ENCODE measurements around the gene CHAT.
A peak's percentile ranks its signal among the peaks of the same experiment; 100 is the strongest.

Gene CHAT

DNA sequence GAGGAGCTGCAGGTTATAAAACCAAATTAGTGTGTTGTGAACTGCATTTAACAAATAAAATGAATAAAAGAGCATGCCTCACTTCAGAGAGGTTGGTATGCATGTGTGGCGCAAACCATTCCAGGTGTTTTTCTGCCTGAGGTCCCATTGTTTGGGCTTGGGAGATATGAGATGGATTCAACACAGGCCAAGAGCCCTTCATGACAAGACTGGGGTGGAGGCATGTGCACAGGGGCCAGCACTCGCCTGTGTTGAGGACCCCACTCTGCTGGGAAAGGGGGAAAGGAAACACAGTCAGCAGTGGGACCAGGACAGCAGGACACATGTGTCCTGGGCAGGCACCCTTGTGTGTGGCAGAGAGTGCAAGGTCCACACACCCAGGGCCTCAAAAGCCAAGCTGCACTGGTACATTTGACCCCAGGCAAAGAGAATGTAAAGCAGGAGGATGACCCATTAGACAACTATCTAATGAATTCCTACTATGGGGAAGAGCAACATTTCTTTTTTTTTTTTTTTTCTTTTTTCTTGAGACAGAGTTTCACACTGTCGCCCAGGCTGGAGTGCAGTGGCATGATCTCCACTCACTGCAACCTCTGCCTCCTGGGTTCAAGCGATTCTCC, 12.9 kb upstream of the CHAT start:
- H4K20me1 ChIP-seq = peaks cover 0 to 17% (median 0%) of the 10 kb centered on the region in 11 experiments; a peak in 3 of 22 replicates
- H3K36me3 ChIP-seq = no peaks in the 10 kb centered on the region
- peaks cover 0 to 24% (median 15%) of the 10 kb centered on the region in 10 experiments; a peak in 15 of 20 replicates for H3K4me1 ChIP-seq
- H3K27ac ChIP-seq = no peak overlapping the region
- H3K9me3 ChIP-seq (replicated peaks in 1 of 11) = no peaks in the 10 kb centered on the region
- no peak for TF ChIP-seq Cebpa-rat (IDR thresholded peaks at IDR 0.05)
- no peak overlapping the region for H3K9ac ChIP-seq
- H3K4me3 ChIP-seq = no peak overlapping the region
- H3K4me2 ChIP-seq = no peak overlapping the region
- H3K27me3 ChIP-seq = no peaks in the 10 kb centered on the region

DNA sequence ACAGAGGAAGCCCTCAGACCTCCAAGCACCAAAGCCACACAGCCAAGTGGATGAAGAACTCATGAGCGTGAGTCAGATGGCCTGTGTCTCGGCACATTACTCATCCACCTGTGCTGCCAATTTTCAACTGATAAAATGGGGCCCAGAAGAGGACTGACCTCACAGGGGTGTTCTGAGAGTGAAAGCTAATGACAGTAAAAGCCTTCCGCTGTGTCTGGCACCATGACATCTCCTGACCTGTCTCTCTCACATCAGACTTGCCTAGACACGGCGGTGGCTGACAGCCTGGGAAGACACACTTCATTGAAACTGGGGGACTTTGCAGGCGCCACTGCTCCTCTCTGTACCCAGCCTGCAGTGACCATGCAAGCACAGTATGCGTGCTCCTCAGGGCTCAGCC, 12.0 kb upstream of the CHAT start:
- H3K4me1 ChIP-seq = peaks cover 6 to 24% (median 14%) of the 10 kb centered on the region in 10 experiments; a peak in 19 of 20 replicates
- no peak overlapping the region for H3K4me3 ChIP-seq
- H3K27ac ChIP-seq = no peak overlapping the region
- H4K20me1 ChIP-seq = peaks cover 0 to 15% (median 0%) of the 10 kb centered on the region in 11 experiments; a peak in 2 of 22 replicates
- no peak overlapping the region for H3K9ac ChIP-seq
- no peak for TF ChIP-seq Cebpa-rat (IDR thresholded peaks at IDR 0.05)
- no peaks in the 10 kb centered on the region for H3K9me3 ChIP-seq (replicated peaks in 1 of 11)
- H3K36me3 ChIP-seq = no peaks in the 10 kb centered on the region
- H3K27me3 ChIP-seq = no peaks in the 10 kb centered on the region
- no peak overlapping the region for H3K4me2 ChIP-seq

DNA sequence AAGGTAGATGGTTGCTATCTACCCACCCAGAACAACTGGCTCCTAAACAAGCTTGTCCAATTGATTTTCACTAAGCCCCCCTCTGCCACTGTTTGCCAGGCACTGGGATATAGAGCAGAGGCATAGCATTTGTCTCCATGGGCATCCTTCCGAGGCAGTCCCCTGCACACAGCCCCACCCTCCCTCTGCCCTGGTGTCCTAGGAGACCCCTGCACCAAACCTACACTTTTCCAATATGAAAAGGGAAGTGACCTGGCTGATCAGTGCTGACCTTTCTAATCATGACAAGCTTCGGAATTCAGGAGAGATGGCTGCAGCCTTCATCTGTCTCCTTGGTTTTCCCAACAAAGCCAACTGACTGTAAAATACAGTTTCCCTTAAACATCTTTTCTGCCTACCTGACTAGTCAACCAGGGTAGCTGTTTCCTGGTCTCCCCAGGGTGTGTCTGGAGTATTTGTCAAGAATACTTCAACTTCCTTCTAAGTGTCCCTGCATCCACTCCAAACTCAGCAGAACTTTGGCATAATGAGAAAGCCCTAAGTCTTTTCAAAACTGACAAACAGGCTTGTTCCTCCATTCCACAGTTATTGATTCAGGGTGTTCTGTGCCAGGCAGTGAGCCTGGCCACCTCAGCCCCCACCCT, 11.3 kb upstream of the CHAT start:
- Histone ChIP-seq H3K36me3 (no peaks in the 10 kb centered on the region), H3K4me2 (no peak overlapping the region), H3K27me3 (no peaks in the 10 kb centered on the region), H3K4me3 (no peak overlapping the region), H3K4me1 (peaks cover 11 to 23% (median 20%) of the 10 kb centered on the region in 10 experiments), H4K20me1 (peaks cover 0 to 9% (median 0%) of the 10 kb centered on the region in 11 experiments; a peak in 4 of 22 replicates), H3K27ac (no peak overlapping the region), H3K9me3 (replicated peaks in 1 of 11) (no peaks in the 10 kb centered on the region), H3K9ac (no peak overlapping the region)
- no peak for TF ChIP-seq Cebpa-rat (IDR thresholded peaks at IDR 0.05)

DNA sequence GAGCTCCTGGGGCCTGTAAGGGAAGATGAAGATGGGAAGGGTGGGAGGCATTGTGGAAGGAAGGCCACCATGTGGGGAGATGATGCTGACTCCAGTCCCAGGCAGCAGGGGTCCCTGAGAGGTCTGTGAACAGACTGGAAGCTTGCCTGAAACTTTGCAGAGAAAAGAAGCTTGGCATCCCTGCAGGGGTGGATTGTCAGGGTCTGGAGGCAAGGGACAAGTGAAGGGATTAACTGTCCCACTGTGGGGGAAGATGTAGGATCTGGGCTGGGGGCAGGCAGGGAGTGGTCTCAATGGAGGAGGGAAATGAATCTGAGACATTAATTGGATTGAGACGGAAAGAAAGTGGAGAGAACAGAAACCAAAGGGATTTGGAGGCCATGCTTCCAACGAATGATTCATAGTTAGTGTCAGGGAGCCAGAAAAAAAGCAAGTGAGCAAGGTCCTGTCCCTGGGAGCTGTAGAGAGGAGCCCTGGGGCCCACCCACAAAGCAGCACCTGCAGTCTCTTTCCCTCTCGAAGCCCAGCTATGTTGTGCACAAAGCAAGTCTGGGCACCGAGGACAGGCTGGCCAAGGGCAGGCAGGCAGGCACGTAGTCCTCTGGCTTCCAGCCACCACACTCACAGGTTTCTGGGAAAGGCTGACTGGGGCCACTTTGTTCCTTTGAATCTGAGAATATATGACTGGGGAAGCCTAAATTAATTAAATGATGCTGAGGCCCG, 8.5 kb upstream of the CHAT start:
- peaks cover 0 to 23% (median 16%) of the 10 kb centered on the region in 11 experiments; a peak in 15 of 22 replicates for H3K27me3 ChIP-seq
- peak overlapping the region in 5 of 11 experiments; percentile 60 to 77 (median 74); a peak in 5 of 22 replicates for H3K4me2 ChIP-seq
- no peak for TF ChIP-seq Cebpa-rat (IDR thresholded peaks at IDR 0.05)
- no peak overlapping the region for H3K9ac ChIP-seq
- H3K4me1 ChIP-seq = peaks cover 11 to 24% (median 22%) of the 10 kb centered on the region in 10 experiments
- peaks cover 0 to 5% (median 0%) of the 10 kb centered on the region in 11 experiments; a peak in 4 of 22 replicates for H4K20me1 ChIP-seq
- H3K4me3 ChIP-seq = no peak overlapping the region
- no peaks in the 10 kb centered on the region for H3K36me3 ChIP-seq
- H3K9me3 ChIP-seq (replicated peaks in 1 of 11) = peaks cover 11 to 18% (median 15%) of the 10 kb centered on the region in 11 experiments
- no peak overlapping the region for H3K27ac ChIP-seq

DNA sequence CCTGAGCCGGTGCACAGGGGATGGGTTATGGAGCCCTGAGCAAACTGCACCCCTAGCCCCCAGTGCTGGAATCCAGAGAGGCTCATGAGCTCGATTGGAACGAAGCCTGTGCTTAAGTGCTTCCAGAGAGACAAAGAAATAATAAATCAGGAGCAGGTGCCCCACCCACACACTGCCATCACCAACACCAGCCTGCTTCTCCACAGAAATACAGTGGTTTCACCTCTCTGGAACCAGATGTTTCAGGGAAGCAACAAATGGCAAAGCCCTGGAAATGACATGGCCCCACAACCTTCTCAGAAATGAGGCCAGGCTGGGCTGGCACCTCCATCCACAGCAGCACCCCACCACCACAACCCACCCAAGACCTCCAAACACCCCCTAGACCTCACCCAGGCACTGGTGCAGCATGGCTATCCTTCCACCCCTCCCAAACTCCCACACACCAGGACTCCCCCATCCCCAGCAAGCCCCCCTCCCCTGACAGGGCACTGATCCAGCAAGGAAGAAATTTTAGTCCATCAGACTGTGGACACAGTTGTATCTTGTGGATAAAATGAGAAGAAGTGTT, 7.8 kb upstream of the CHAT start:
- no peak overlapping the region for H3K9ac ChIP-seq
- peaks cover 11 to 24% (median 22%) of the 10 kb centered on the region in 10 experiments for H3K4me1 ChIP-seq
- H3K36me3 ChIP-seq = no peaks in the 10 kb centered on the region
- no peak overlapping the region for H3K4me3 ChIP-seq
- no peak for TF ChIP-seq Cebpa-rat (IDR thresholded peaks at IDR 0.05)
- peaks cover 0 to 29% (median 18%) of the 10 kb centered on the region in 11 experiments; a peak in 15 of 22 replicates for H3K27me3 ChIP-seq
- peaks cover 17 to 24% (median 21%) of the 10 kb centered on the region in 11 experiments for H3K9me3 ChIP-seq (replicated peaks in 1 of 11)
- H3K4me2 ChIP-seq = peak overlapping the region; percentile 60 to 81 (median 74); a peak in 18 of 22 replicates
- H4K20me1 ChIP-seq = peaks cover 0 to 5% (median 0%) of the 10 kb centered on the region in 11 experiments; a peak in 4 of 22 replicates
- peak overlapping the region in 1 of 11 experiments; percentile 4; a peak in 1 of 22 replicates for H3K27ac ChIP-seq

DNA sequence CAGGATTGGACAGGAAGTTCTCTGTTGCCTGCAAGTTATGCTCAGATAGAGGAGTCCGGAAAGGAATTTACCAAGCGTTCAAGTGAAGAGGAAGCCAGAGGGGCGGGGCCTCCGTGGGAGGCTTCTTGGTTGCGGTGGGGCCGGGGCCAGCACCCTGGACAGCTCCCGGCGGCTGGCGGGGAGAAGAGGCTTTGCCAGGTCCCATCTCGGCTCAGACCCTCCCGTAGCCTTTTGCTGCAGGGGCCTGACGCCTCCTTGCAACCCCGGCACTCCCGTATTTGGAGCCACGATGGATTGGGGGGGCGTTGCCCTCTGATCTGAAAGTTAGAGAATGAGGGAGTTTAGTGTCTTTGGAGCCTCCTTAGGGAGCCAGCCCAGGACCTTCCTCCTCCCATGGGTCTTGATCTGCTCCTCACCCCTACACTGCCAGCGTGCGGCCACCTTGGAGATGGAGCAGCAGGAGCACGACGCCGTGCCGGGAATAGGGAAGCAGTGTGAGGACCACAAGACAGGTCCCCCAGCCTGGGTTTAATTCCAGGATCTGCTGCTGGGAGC, 6.8 kb upstream of the CHAT start:
- H3K27me3 ChIP-seq = peaks cover 5 to 39% (median 28%) of the 10 kb centered on the region in 11 experiments; a peak in 18 of 22 replicates
- H3K9ac ChIP-seq = no peak overlapping the region
- peak overlapping the region; percentile 60 to 81 (median 74) for H3K4me2 ChIP-seq

DNA sequence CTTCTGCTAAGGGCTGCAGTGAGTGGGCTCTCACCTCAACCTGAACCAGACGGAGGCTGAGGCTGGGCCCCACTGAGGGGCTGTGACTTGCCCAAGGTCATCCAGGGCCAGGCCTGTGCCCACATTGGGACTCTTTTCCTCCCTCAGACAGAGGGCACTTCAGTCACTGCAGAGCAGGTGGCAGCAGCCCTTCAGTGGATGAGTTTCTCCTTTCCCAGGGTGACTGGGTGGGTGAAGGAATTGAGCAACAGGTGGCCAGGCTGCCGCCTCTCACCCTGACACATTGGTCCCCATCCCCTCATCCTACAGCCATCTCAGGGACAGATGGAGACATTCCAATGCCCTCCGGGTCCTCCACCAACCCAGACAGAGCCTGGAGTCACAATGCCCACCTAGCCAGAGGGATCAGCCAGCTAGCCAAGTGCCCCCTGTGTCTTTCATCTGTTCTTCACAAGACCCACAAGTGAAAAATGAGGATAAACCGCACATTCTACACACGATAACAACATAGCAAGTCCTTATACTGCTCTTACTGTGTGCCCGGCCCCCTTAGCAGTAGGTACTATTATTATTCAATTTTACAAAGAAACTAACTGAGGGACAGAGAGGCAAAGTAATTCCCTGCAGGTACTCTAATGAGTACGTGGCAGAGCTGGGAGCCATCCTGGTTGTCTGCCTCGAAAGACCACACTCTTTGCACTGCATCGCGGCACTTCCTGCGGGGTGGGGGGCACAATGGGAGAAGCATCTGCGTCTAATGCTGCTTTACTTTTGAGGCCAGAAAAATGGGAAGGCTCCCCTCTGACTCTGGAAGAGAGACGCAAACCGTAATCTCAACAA, 5.5 kb upstream of the CHAT start:
- Histone ChIP-seq H3K4me1 (peaks cover 11 to 24% (median 22%) of the 10 kb centered on the region in 10 experiments), H4K20me1 (peaks cover 0 to 4% (median 0%) of the 10 kb centered on the region in 11 experiments; a peak in 4 of 22 replicates), H3K27ac (no peak overlapping the region), H3K4me3 (no peak overlapping the region), H3K9me3 (replicated peaks in 1 of 11) (peaks cover 36 to 48% (median 45%) of the 10 kb centered on the region in 11 experiments), H3K4me2 (peak overlapping the region in 1 of 11 experiments; percentile 77; a peak in 1 of 22 replicates), H3K9ac (no peak overlapping the region), H3K27me3 (peaks cover 18 to 52% (median 42%) of the 10 kb centered on the region in 11 experiments), H3K36me3 (no peaks in the 10 kb centered on the region)
- no peak for TF ChIP-seq Cebpa-rat (IDR thresholded peaks at IDR 0.05)

More for the DNA sequence above, 6.8 kb upstream of the CHAT start:
- Histone ChIP-seq H4K20me1 (peaks cover 0 to 4% (median 0%) of the 10 kb centered on the region in 11 experiments; a peak in 4 of 22 replicates), H3K9me3 (replicated peaks in 1 of 11) (peaks cover 27 to 34% (median 32%) of the 10 kb centered on the region in 11 experiments), H3K27ac (no peak overlapping the region), H3K4me1 (peaks cover 11 to 24% (median 22%) of the 10 kb centered on the region in 10 experiments), H3K36me3 (no peaks in the 10 kb centered on the region), H3K4me3 (no peak overlapping the region; a peak in 2 of 20 replicates)
- TF ChIP-seq Cebpa-rat (IDR thresholded peaks at IDR 0.05) = no peak

DNA sequence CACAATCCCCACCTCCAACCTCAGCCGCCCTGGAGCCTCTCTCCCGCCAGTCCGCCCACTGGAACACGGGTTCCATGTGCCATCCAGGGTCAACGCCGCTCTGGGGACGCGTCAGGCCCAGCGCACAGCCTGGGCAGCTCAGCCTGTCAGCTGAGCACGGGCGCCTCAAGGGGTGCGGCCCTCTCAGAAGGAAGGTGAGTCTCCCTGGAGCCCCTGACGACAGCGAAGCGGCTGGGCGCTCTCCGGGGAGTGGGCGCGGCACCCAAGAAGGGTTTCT, 4.9 kb upstream of the CHAT start:
- Histone ChIP-seq H3K4me3 (no peak overlapping the region), H3K9ac (no peak overlapping the region), H3K27me3 (peaks cover 24 to 58% (median 47%) of the 10 kb centered on the region in 11 experiments), H4K20me1 (peaks cover 0 to 4% (median 0%) of the 10 kb centered on the region in 11 experiments; a peak in 4 of 22 replicates), H3K36me3 (no peaks in the 10 kb centered on the region), H3K4me1 (peaks cover 11 to 24% (median 22%) of the 10 kb centered on the region in 10 experiments), H3K27ac (no peak overlapping the region), H3K4me2 (no peak overlapping the region), H3K9me3 (replicated peaks in 1 of 11) (peaks cover 36 to 51% (median 49%) of the 10 kb centered on the region in 11 experiments)
- TF ChIP-seq Cebpa-rat (IDR thresholded peaks at IDR 0.05) = no peak

All from BLaER1 treated with 17β-estradiol and CSF1 and Interleukin-3, amounts not matched to agents 10 nM and 100 nM (cell line).